Retinal pigment epithelial cell (primary cell): ENCODE measurements around the gene TMEM38A.

Source experiments
- DNase-seq: peaks from one replicate; pipeline ENCODE4 v3.0.0-alpha.2; 2010; ENCODE audit warnings: low read depth
- H3K4me3 ChIP-seq: 2 replicates; pipeline ENCODE4 v1.5.1; 2011; ENCODE audit warnings: mild to moderate bottlenecking, low read length, control low read depth, moderate library complexity
- TF ChIP-seq, protein P1 (sequence below): conservative IDR thresholded peaks from 2 replicates; pipeline ENCODE4 v1.5.1; 2011; ENCODE audit warnings: low read depth, low read length, control low read depth, inconsistent platforms

The TMEM38A gene

DNA sequence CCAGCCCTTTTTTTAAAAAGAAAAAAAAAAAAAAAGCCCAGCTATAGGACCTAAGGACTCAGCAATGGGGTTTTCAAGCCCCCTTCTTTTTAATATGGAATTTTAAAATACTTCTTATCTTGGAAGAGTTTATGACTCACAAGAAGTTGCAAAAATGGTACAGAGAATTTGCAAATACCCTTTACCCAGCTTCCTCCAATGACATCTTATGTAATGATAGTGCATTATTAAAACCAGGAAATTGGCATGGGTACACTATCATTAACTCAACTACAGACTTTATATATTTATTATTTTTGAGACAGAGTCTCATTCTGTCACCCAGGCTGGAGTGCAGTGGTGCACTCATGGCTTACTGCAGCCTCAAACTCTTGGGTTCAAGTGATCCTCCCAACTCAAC lies 16.1 kb downstream of the TMEM38A start:
- no peak for DNase-seq

DNA sequence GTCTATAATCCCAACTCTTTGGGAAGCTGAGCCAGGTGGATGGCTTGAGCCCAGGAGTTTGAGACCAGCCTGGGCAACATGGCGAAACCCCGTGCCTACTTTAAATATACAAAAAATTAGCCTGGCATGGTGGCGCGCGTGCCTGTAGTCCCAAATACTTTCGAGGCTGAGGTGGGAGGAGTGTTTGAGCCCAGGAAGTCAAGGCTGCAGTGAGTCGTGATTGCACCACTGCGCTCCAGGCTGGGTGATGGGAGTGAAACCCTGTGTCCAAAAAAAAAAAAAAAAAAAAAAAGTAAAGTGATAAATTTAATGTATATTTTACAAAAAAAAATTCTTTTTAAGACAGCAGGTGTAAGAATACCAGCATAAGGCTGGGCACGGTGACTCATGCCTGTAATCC lies 17.6 kb downstream of the TMEM38A start:
- TF ChIP-seq, protein P1, sequence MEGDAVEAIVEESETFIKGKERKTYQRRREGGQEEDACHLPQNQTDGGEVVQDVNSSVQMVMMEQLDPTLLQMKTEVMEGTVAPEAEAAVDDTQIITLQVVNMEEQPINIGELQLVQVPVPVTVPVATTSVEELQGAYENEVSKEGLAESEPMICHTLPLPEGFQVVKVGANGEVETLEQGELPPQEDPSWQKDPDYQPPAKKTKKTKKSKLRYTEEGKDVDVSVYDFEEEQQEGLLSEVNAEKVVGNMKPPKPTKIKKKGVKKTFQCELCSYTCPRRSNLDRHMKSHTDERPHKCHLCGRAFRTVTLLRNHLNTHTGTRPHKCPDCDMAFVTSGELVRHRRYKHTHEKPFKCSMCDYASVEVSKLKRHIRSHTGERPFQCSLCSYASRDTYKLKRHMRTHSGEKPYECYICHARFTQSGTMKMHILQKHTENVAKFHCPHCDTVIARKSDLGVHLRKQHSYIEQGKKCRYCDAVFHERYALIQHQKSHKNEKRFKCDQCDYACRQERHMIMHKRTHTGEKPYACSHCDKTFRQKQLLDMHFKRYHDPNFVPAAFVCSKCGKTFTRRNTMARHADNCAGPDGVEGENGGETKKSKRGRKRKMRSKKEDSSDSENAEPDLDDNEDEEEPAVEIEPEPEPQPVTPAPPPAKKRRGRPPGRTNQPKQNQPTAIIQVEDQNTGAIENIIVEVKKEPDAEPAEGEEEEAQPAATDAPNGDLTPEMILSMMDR: no peak
- no peak for DNase-seq
- no peak overlapping the region for H3K4me3 ChIP-seq

More for the DNA sequence above, 16.1 kb downstream of the TMEM38A start:
- no peak overlapping the region for H3K4me3 ChIP-seq
- TF ChIP-seq, protein P1: no peak

DNA sequence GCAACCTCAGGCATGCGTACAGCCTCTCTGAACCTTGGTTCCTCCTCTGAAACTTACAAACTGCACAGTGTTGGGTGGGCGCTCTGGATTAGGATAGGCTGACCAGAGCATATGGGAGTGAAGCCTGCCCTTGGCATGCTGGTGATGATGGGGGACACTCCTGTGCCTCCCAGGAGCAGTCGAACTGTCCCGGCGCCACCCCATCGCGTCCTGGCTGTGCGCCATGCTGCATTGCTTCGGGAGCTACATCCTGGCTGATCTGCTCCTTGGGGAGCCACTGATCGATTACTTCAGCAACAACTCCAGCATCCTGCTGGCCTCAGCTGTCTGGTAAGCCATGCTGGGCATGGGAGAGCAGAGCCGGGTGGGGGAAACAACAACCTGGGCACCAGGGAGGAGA lies 18.9 kb downstream of the TMEM38A start:
- TF ChIP-seq, protein P1: no peak
- no peak for DNase-seq
- H3K4me3 ChIP-seq: no peak overlapping the region

DNA sequence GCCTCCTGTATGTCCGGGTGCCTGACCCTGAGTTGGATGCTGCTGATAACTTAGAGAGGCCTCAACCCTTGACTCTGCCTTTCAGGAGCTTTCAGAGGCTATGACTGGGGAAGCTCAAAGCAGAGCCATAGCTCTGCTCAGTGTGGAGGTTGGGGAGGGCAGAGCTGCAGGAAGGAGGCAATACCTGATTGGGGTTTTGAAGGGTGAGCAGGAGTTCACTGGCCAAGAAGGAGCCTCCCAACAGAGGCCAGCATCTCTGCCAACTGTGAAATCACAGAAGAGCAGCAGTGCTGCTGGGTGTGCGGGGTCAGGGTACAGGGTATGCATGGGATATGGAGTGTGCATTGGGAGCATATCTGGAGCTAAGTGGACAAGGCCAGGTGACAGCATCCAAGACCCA lies 21.6 kb downstream of the TMEM38A start:
- no peak overlapping the region for H3K4me3 ChIP-seq
- DNase-seq: no peak
- TF ChIP-seq, protein P1: no peak

DNA sequence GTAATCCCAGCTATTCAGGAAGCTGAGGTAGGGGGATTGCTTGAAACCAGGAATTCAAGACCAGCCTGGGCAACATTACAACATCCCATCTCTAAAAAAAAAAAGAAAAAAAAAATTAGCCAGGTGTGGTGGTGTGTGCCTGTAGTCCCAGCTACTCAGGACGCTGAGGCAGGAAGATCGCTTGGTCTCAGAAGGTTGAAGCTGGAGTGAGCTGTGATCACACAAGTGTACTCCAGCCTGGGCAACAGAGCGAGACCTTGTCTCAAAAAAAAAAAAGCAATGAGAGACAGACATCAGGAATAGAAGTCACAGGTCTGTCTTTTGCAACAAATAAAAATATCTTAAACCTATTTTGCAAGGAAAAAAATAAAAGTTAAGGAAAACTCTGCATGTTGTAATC lies 23.3 kb downstream of the TMEM38A start:
- DNase-seq: no peak
- TF ChIP-seq, protein P1: no peak
- no peak overlapping the region for H3K4me3 ChIP-seq

DNA sequence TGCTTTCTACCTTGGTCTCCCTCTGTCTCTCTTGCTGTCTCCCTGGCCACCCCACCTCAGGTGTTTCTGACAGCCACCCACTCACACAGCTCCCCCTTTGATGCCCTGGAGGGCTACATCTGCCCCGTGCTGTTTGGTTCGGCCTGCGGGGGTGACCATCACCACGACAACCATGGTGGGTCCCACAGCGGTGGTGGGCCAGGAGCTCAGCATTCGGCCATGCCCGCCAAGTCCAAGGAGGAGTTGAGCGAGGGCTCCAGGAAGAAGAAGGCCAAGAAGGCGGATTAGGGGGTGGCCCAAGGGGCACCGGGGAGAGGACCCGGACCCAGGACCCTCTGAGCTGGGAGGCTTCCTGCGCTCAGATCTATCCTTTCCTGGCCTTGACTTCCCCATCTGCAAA lies 27.1 kb downstream of the TMEM38A start:
- TF ChIP-seq, protein P1: no peak
- no peak overlapping the region for H3K4me3 ChIP-seq
- no peak for DNase-seq

DNA sequence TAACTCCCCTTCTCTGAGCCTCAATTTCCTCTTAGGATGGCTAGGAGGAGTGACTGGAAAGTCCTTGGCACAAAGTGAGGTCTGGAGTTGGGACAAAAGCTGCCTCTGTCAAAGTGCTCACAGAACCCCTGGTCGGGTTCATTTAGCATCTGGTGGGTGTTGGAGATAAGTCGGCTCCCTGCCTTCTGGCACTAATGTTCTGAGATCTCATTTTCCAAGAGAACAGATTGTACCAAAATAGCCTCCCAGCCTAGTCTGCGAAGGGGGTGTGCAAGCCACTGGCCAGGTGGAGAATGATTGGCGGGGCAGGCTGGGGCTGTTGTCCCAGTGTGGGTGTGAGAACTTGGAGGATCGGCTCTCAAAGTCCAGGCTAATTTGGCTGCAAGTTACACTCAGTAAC lies 38.0 kb downstream of the TMEM38A start:
- DNase-seq: no peak
- no peak overlapping the region for H3K4me3 ChIP-seq
- TF ChIP-seq, protein P1: no peak
